ENCODE results near the gene MARCHF3. TPM values are rescaled to one million over a fixed set of nuclear protein-coding genes. Genes with fewer than 3 reads are reported as not detected.

The MARCHF3 gene
- total and polyA plus RNA-seq, 2 donors (not counting 3 experiments of a cell fraction or from before 2014, with no cell fraction given), result 31.9 to 35.0 TPM

- no peak overlapping the region for H3K4me3 ChIP-seq (replicated peaks in 1 of 3; ENCODE audit: insufficient read depth in 1 of 3, low read depth in 1 of 3, low read length in 3 of 3)
- no peaks in the 10 kb centered on the region for H4K20me1 ChIP-seq (replicated peaks; ENCODE audit: control insufficient read depth, extremely low read depth, insufficient read depth, low read length)
- H3K36me3 ChIP-seq (ENCODE audit: control insufficient read depth in 2 of 2, extremely low read depth in 1 of 2, insufficient read depth in 2 of 2, low read length in 2 of 2), result no peaks in the 10 kb centered on the region
- H3K4me2 ChIP-seq (ENCODE audit: insufficient read depth, low read length), result no peak overlapping the region
- H3K9me3 ChIP-seq (replicated peaks; ENCODE audit: control insufficient read depth, insufficient read depth, low read length), result no peaks in the 10 kb centered on the region
- TF ChIP-seq POLR2AphosphoS5 (IDR thresholded peaks at IDR 0.05; ENCODE audit: insufficient read depth, low read depth, low read length), result no peak
- TF ChIP-seq, protein P1, sequence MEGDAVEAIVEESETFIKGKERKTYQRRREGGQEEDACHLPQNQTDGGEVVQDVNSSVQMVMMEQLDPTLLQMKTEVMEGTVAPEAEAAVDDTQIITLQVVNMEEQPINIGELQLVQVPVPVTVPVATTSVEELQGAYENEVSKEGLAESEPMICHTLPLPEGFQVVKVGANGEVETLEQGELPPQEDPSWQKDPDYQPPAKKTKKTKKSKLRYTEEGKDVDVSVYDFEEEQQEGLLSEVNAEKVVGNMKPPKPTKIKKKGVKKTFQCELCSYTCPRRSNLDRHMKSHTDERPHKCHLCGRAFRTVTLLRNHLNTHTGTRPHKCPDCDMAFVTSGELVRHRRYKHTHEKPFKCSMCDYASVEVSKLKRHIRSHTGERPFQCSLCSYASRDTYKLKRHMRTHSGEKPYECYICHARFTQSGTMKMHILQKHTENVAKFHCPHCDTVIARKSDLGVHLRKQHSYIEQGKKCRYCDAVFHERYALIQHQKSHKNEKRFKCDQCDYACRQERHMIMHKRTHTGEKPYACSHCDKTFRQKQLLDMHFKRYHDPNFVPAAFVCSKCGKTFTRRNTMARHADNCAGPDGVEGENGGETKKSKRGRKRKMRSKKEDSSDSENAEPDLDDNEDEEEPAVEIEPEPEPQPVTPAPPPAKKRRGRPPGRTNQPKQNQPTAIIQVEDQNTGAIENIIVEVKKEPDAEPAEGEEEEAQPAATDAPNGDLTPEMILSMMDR (IDR thresholded peaks at IDR 0.05; ENCODE audit: extremely low read depth in 1 of 2, insufficient read depth in 1 of 2, low read depth in 1 of 2, low read length in 2 of 2), result no peak
- no peak for TF ChIP-seq GATA2 (IDR thresholded peaks at IDR 0.05; ENCODE audit: insufficient read depth, insufficient read length, low read depth, low read length)
- no peak for TF ChIP-seq MYC (IDR thresholded peaks at IDR 0.05; ENCODE audit: low read depth, low read length)
- TF ChIP-seq JUN (IDR thresholded peaks at IDR 0.05; ENCODE audit: borderline replicate concordance, insufficient read depth, insufficient read length, low read depth), result no peak
- TF ChIP-seq, protein P2, sequence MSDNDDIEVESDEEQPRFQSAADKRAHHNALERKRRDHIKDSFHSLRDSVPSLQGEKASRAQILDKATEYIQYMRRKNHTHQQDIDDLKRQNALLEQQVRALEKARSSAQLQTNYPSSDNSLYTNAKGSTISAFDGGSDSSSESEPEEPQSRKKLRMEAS (IDR thresholded peaks at IDR 0.05; ENCODE audit: insufficient read depth, insufficient read length), result no peak
- no peak for TF ChIP-seq EZH2 (IDR thresholded peaks at IDR 0.05; ENCODE audit: borderline replicate concordance, low read depth, low read length, severe bottlenecking)
- no peak for TF ChIP-seq POLR2A (IDR thresholded peaks at IDR 0.05; ENCODE audit: low read depth, low read length)
- no peak for TF ChIP-seq FOS (IDR thresholded peaks at IDR 0.05; ENCODE audit: borderline replicate concordance, insufficient read depth, low read length)
- no TSS peak for BruUV-seq (replicated peaks)
- H3K4me1 ChIP-seq (ENCODE audit: control insufficient read depth, extremely low read depth, insufficient read depth, low read length), result peaks cover 5% of the 10 kb centered on the region
- H3K9ac ChIP-seq (replicated peaks; ENCODE audit: extremely low read depth, insufficient read depth, low read length), result no peak overlapping the region
- H3K9me1 ChIP-seq (replicated peaks; ENCODE audit: control insufficient read depth, extremely low read depth, insufficient read depth, low read length), result no peaks in the 10 kb centered on the region
- DNase-seq (ENCODE audit: low read depth, low spot score), result peak; percentile 21
- intact Hi-C loops (cut with micrococcal nuclease) (no loop called here), dilution Hi-C loops (cut with MboI; ENCODE audit: extremely low pct_ligation_motif_present, low sequenced_read_pairs) (no loop called here)
- FAIRE-seq, result no peak
- H3K79me2 ChIP-seq (ENCODE audit: control insufficient read depth, insufficient read depth, low read length), result peaks cover 86% of the 10 kb centered on the region
- CTCF ChIA-PET, result interaction anchor here (1.0 kb wide), 1 partner anchor 34 kb away, joined by 4 read pairs; no protein-coding TSS in a partner anchor
- H3K27me3 ChIP-seq (ENCODE audit: control insufficient read depth in 2 of 2, insufficient read depth in 2 of 2, low read length in 2 of 2), result no peaks in the 10 kb centered on the region
- H2AFZ ChIP-seq (ENCODE audit: low read depth, low read length), result no peak overlapping the region
- POLR2A ChIA-PET, result no interaction called here
- H3K27ac ChIP-seq (ENCODE audit: insufficient read depth, low read depth, low read length), result no peak overlapping the region
These were observed 34.7 kb downstream of the MARCHF3 start for GRCh38 chr5:126995689-126996088.

Data from endothelial cell of umbilical vein (primary cell).